H1 (cell line): ENCODE results near the gene LLGL1. TPM values are rescaled to one million over a fixed set of nuclear protein-coding genes. Genes with fewer than 3 reads are reported as not detected.
A peak's percentile ranks its signal among the peaks of the same experiment; 100 is the strongest.

Experiments used
- CTCF ChIA-PET: fragments of 300-600 bp; sonication (Branson Sonifier 250); formaldehyde crosslinking; loops from one replicate; lab custom pipeline; 2021; ENCODE audit not compliant: partially characterized antibody; lab: Charles Lee
- POLR2A ChIA-PET: fragments of 300-600 bp; sonication (Branson Sonifier 250); formaldehyde crosslinking; loops from one replicate; lab custom pipeline; 2021; ENCODE audit warnings: inconsistent platforms; ENCODE audit not compliant: partially characterized antibody; lab: Charles Lee
- DNase-seq, 2 experiments: peaks; one replicate each; pipeline versions ENCODE4 v3.0.0 to v3.0.0-alpha.2; 2010 to 2022; ENCODE audit warnings: low spot score in 2 of 2, low read depth in 1 of 2, mixed read lengths in 1 of 2
- FAIRE-seq: peaks from 2 replicates; lab custom pipeline; 2011; peaks lifted over from hg19 to GRCh38; lab: Jason Lieb, UNC
- H2AFZ ChIP-seq: 2 replicates; pipeline ENCODE4 v1.8.1; 2012; ENCODE audit warnings: low read length, inconsistent platforms
- H2AK5ac ChIP-seq: 2 replicates; pipeline ENCODE4 v1.6.1; 2013; ENCODE audit warnings: low read depth, low read length
- H2BK120ac ChIP-seq: replicated peaks from 2 replicates; pipeline ENCODE3; 2013; ENCODE audit warnings: low read depth, low read length, inconsistent platforms
- H2BK12ac ChIP-seq: 2 replicates; pipeline ENCODE4 v1.6.1; 2013; ENCODE audit warnings: low read depth, low read length
- H2BK15ac ChIP-seq: 2 replicates; pipeline ENCODE4 v1.6.1; 2013; ENCODE audit warnings: low read length
- H2BK20ac ChIP-seq: 2 replicates; pipeline ENCODE4 v1.6.1; 2013; ENCODE audit warnings: low read length
- H2BK5ac ChIP-seq: 2 replicates; pipeline ENCODE4 v1.6.1; 2013; ENCODE audit warnings: low read depth, low read length
- H3K14ac ChIP-seq: 2 replicates; pipeline ENCODE4 v1.6.1; 2013; ENCODE audit warnings: inconsistent platforms; ENCODE audit not compliant: insufficient read length
- H3K18ac ChIP-seq: 2 replicates; pipeline ENCODE4 v1.6.1; 2013; ENCODE audit warnings: low read length; ENCODE audit errors: extremely low read depth
- H3K23ac ChIP-seq: 2 replicates; pipeline ENCODE4 v1.6.1; 2013; ENCODE audit warnings: inconsistent platforms; ENCODE audit not compliant: insufficient read length
- H3K23me2 ChIP-seq: 2 replicates; pipeline ENCODE4 v1.6.1; 2013; ENCODE audit warnings: low read depth, low read length
- H3K27ac ChIP-seq: 2 replicates; pipeline ENCODE4 v1.6.1; 2011; ENCODE audit warnings: low read depth, low read length, inconsistent platforms
- H3K27me3 ChIP-seq, 4 experiments: replicated peaks in 1 of 4; 1 replicate in 1 of 4; 2 replicates in 3 of 4; pipeline versions ENCODE4 v1.6.1 to v1.8.1; 2011 to 2013; ENCODE audit warnings: low read length in 3 of 4, mild to moderate bottlenecking in 3 of 4, inconsistent platforms in 2 of 4, mixed read lengths in 2 of 4, moderate library complexity in 1 of 4; ENCODE audit not compliant: control insufficient read depth in 3 of 4, insufficient read depth in 3 of 4; ENCODE audit errors: extremely low read depth in 1 of 4
- H3K36me3 ChIP-seq, 4 experiments: 2 replicates each; pipeline versions ENCODE4 v1.6.1 to v1.8.1; 2011 to 2013; ENCODE audit warnings: mild to moderate bottlenecking in 4 of 4, low read length in 3 of 4, moderate library complexity in 2 of 4, control low read depth in 1 of 4, inconsistent platforms in 1 of 4; ENCODE audit not compliant: insufficient read depth in 4 of 4, control insufficient read depth in 2 of 4
- H3K4ac ChIP-seq: replicated peaks from 2 replicates; pipeline ENCODE3; 2013; ENCODE audit warnings: low read length, low read depth, mixed read lengths, inconsistent platforms; ENCODE audit not compliant: insufficient read length
- H3K4me1 ChIP-seq, 4 experiments: replicated peaks in 1 of 4; 1 replicate in 1 of 4; 2 replicates in 3 of 4; pipeline versions ENCODE4 v1.6.1 to v1.8.1; 2011 to 2013; ENCODE audit warnings: low read length in 3 of 4, inconsistent platforms in 2 of 4, mixed read lengths in 1 of 4; ENCODE audit not compliant: insufficient read depth in 4 of 4, control insufficient read depth in 3 of 4
- H3K4me2 ChIP-seq, 2 experiments: 2 replicates each; pipeline versions ENCODE4 v1.6.1 to v1.8.1; 2011 to 2013; ENCODE audit warnings: low read depth in 2 of 2, low read length in 2 of 2, control low read depth in 1 of 2, inconsistent platforms in 1 of 2, mild to moderate bottlenecking in 1 of 2; ENCODE audit not compliant: insufficient read depth in 1 of 2
- H3K4me3 ChIP-seq, 4 experiments: fragments of 200-600, 300-600 bp in 1 of 4; sonication (generic), shearing (Covaris generic), sonication (Bioruptor Twin) in 1 of 4; 2 replicates each; pipeline versions ENCODE4 v1.5.1 to v1.8.1; 2011 to 2016; ENCODE audit warnings: low read length in 4 of 4, low read depth in 3 of 4, control low read depth in 2 of 4, inconsistent platforms in 2 of 4, mild to moderate bottlenecking in 2 of 4, mixed read lengths in 1 of 4, moderate library complexity in 1 of 4; ENCODE audit not compliant: insufficient read depth in 2 of 4; ENCODE audit errors: extremely low read depth in 1 of 4
- H3K56ac ChIP-seq: replicated peaks from 2 replicates; pipeline ENCODE3; 2013; ENCODE audit warnings: low read depth, mild to moderate bottlenecking, mixed read lengths, low read length, inconsistent platforms; ENCODE audit not compliant: insufficient read length
- H3K79me1 ChIP-seq: 2 replicates; pipeline ENCODE4 v1.6.1; 2013; ENCODE audit warnings: low read depth, low read length, control low read depth
- H3K79me2 ChIP-seq, 2 experiments: 2 replicates each; pipeline versions ENCODE4 v1.6.1 to v1.8.1; 2012 to 2013; ENCODE audit warnings: low read length in 2 of 2, mild to moderate bottlenecking in 2 of 2, inconsistent platforms in 1 of 2; ENCODE audit not compliant: insufficient read depth in 2 of 2, control insufficient read depth in 1 of 2
- H3K9ac ChIP-seq, 4 experiments: replicated peaks in 1 of 4; 1 replicate in 1 of 4; 2 replicates in 3 of 4; pipeline versions ENCODE4 v1.6.1 to v1.8.1; 2011 to 2013; ENCODE audit warnings: low read depth in 3 of 4, low read length in 3 of 4, control low read depth in 2 of 4, mild to moderate bottlenecking in 2 of 4, moderate library complexity in 2 of 4, inconsistent platforms in 1 of 4; ENCODE audit errors: extremely low read depth in 1 of 4
- H3K9me3 ChIP-seq, 2 experiments: 2 replicates each; pipeline versions ENCODE4 v1.6.1 to v1.8.1; 2012 to 2013; ENCODE audit warnings: mild to moderate bottlenecking in 2 of 2, moderate library complexity in 2 of 2, control low read depth in 1 of 2, inconsistent platforms in 1 of 2, low read depth in 1 of 2, low read length in 1 of 2, mixed read lengths in 1 of 2; ENCODE audit not compliant: insufficient read depth in 2 of 2
- H4K20me1 ChIP-seq, 2 experiments: replicated peaks in 1 of 2; 2 replicates each; pipeline versions ENCODE3 to v1.8.1; 2011 to 2013; ENCODE audit warnings: inconsistent platforms in 2 of 2, low read length in 2 of 2, mild to moderate bottlenecking in 1 of 2; ENCODE audit not compliant: insufficient read depth in 2 of 2, control insufficient read depth in 1 of 2
- H4K5ac ChIP-seq: 2 replicates; pipeline ENCODE4 v1.6.1; 2013; ENCODE audit warnings: low read length, low read depth, mixed read lengths, inconsistent platforms; ENCODE audit not compliant: insufficient read length
- H4K8ac ChIP-seq: 2 replicates; pipeline ENCODE4 v1.8.0; 2013; ENCODE audit warnings: mild to moderate bottlenecking, moderate library complexity, low read length, inconsistent platforms; ENCODE audit not compliant: insufficient read depth; ENCODE audit errors: extremely low read depth
- H4K91ac ChIP-seq: replicated peaks from 2 replicates; pipeline ENCODE3; 2013; ENCODE audit warnings: low read length, mixed read lengths, inconsistent platforms; ENCODE audit not compliant: insufficient read length
- CHD1 ChIP-seq: IDR thresholded peaks from 2 replicates; pipeline ENCODE4 v1.6.1; 2012; ENCODE audit warnings: low read depth, low read length, improper control_type of control experiment
- CTCF ChIP-seq, 3 experiments: IDR thresholded peaks; 1 replicate in 2 of 3; 2 replicates in 1 of 3; pipeline versions ENCODE4 v1.5.1 to v1.6.1; 2011; ENCODE audit warnings: low read length in 3 of 3, mild to moderate bottlenecking in 3 of 3, inconsistent platforms in 2 of 3, low read depth in 1 of 3, moderate library complexity in 1 of 3; ENCODE audit not compliant: insufficient read depth in 1 of 3; ENCODE audit errors: control extremely low read depth in 1 of 3
- HDAC2 ChIP-seq, 2 experiments: fragments of 300-600 bp in 1 of 2; sonication (generic) in 1 of 2; IDR thresholded peaks; 2 replicates each; pipeline ENCODE4 v1.6.1; 2011 to 2012; ENCODE audit warnings: low read depth in 2 of 2, low read length in 2 of 2, mild to moderate bottlenecking in 2 of 2, moderate library complexity in 2 of 2, borderline replicate concordance in 1 of 2, inconsistent platforms in 1 of 2
- HDAC6 ChIP-seq: IDR thresholded peaks from one replicate; pipeline ENCODE4 v1.7.1; 2012; ENCODE audit warnings: low read depth, mild to moderate bottlenecking, inconsistent platforms, low read length, moderate library complexity
- MAX ChIP-seq: IDR thresholded peaks from 2 replicates; pipeline ENCODE4 v1.6.1; 2012; ENCODE audit warnings: inconsistent platforms
- PHF8 ChIP-seq: fragments of 200-600 bp; sonication (generic); conservative IDR thresholded peaks from 2 replicates; pipeline ENCODE4 v1.7.1; 2012; ENCODE audit warnings: low read depth, mild to moderate bottlenecking, inconsistent platforms, low read length, moderate library complexity
- POLR2A ChIP-seq, 2 experiments: IDR thresholded peaks; 1 replicate in 1 of 2; 2 replicates in 1 of 2; pipeline ENCODE4 v1.6.1; 2011; ENCODE audit warnings: low read depth in 2 of 2, low read length in 2 of 2, mild to moderate bottlenecking in 2 of 2; ENCODE audit errors: control extremely low read depth in 1 of 2
- POU5F1 ChIP-seq: IDR thresholded peaks from 2 replicates; pipeline ENCODE4 v1.6.1; 2011; ENCODE audit warnings: low read depth, mild to moderate bottlenecking, low read length, moderate library complexity
- RFX5 ChIP-seq: IDR thresholded peaks from 2 replicates; pipeline ENCODE4 v1.6.1; 2011; ENCODE audit warnings: low read depth, low read length, improper control_type of control experiment, borderline replicate concordance
- SP2 ChIP-seq: IDR thresholded peaks from 2 replicates; pipeline ENCODE4 v1.6.1; 2012; ENCODE audit warnings: mild to moderate bottlenecking, low read length, inconsistent platforms
- USF2 ChIP-seq: IDR thresholded peaks from 2 replicates; pipeline ENCODE4 v1.6.1; 2011; ENCODE audit warnings: low read length, improper control_type of control experiment
- polyA plus RNA-seq, 7 experiments: library from polyadenylated mRNA; depleted of rRNA in 3 of 7; stranded (reverse) in 5 of 7; unstranded in 2 of 7; fragments of >200 nt in 5 of 7; fragments of 200-250 nt in 2 of 7; gene quantifications; 1 replicate in 5 of 7; 2 replicates in 1 of 7; 4 replicates in 1 of 7; pipeline versions ENCODE4 v1.2.1 to v1.2.3, GENCODE V29; 2011 to 2013; ENCODE audit warnings: missing spikeins in 2 of 7, mixed read lengths in 2 of 7
- total RNA-seq: library from RNA; stranded (reverse); fragmentation: NEBNext Ultra II Directional; extraction: Animal tissue kit (Norgen Biotek cat#: 25700); gene quantifications from 2 replicates; pipeline ENCODE4 v1.2.1, GENCODE V29; 2021

Gene LLGL1
- total and polyA plus RNA-seq, 2 of the 8 experiments (the other 6 are each of a cell fraction or from before 2014, with no cell fraction given), result 71.3 to 107 TPM

- H4K91ac ChIP-seq, result no peak overlapping the region
- H3K4me2 ChIP-seq, result no peak overlapping the region
- H2BK12ac ChIP-seq, result peak overlapping the region; percentile 50; the same call in 1 of the 2 replicates
- H3K79me1 ChIP-seq, result no peaks in the 10 kb centered on the region
- H3K56ac ChIP-seq, result no peak overlapping the region
- H3K4me3 ChIP-seq, result no peak overlapping the region
- H3K36me3 ChIP-seq, result no peaks in the 10 kb centered on the region
- H3K23ac ChIP-seq, result no peak overlapping the region
- H3K9me3 ChIP-seq, result no peaks in the 10 kb centered on the region
- peaks cover 0 to 3% (median 2%) of the 10 kb centered on the region in 4 experiments; a peak in 3 of 7 replicates for H3K4me1 ChIP-seq
- H2BK5ac ChIP-seq, result no peak overlapping the region
- H3K14ac ChIP-seq, result no peak overlapping the region
- no peaks in the 10 kb centered on the region for H4K20me1 ChIP-seq
- H4K8ac ChIP-seq, result no peak overlapping the region
- H3K27me3 ChIP-seq, result no peaks in the 10 kb centered on the region; a peak in 1 of 7 replicates
- H2BK15ac ChIP-seq, result no peak overlapping the region
- no peak for DNase-seq
- no peak overlapping the region for H3K27ac ChIP-seq
- ChIA-PET POLR2A (interaction anchor here (1.1 kb wide), 1 partner anchor 90 kb away, joined by 3 read pairs; no protein-coding TSS in a partner anchor), CTCF (interaction anchor here (1.0 to 4.4 kb wide), 5 partner anchors 9 to 37 kb away, joined by 3 to 17 read pairs (median 4); no protein-coding TSS in a partner anchor)
- peaks cover under 1% of the 10 kb centered on the region for H3K23me2 ChIP-seq
- no peak overlapping the region for H3K4ac ChIP-seq
- H2AK5ac ChIP-seq, result no peak overlapping the region
- H2BK120ac ChIP-seq, result no peak overlapping the region
- H2AFZ ChIP-seq, result no peak overlapping the region
- H3K18ac ChIP-seq, result no peak overlapping the region
- no peak overlapping the region for H2BK20ac ChIP-seq
- no peaks in the 10 kb centered on the region for H3K79me2 ChIP-seq
- no peak overlapping the region for H3K9ac ChIP-seq
- no peak overlapping the region for H4K5ac ChIP-seq
- FAIRE-seq, result no peak
- TF ChIP-seq RFX5, result no peak
- TF ChIP-seq CHD1, result no peak
- no peak for TF ChIP-seq POLR2A (IDR thresholded peaks at IDR 0.05; ENCODE audit: control extremely low read depth in 1 of 2, low read depth in 2 of 2, low read length in 2 of 2)
- no peak for TF ChIP-seq POU5F1
- no peak for TF ChIP-seq PHF8
- no peak for TF ChIP-seq SP2
- TF ChIP-seq CTCF (IDR thresholded peaks at IDR 0.05; ENCODE audit: control extremely low read depth in 1 of 3, insufficient read depth in 1 of 3, low read depth in 1 of 3, low read length in 3 of 3), result no peak
- no peak for TF ChIP-seq HDAC2 (IDR thresholded peaks at IDR 0.05; ENCODE audit: borderline replicate concordance in 1 of 2, low read depth in 2 of 2, low read length in 2 of 2)
- no peak for TF ChIP-seq MAX
- TF ChIP-seq USF2, result no peak
- TF ChIP-seq HDAC6, result no peak
Measured at GRCh38 chr17:18177133-18177532, 48.3 kb upstream of the LLGL1 start.
